Astrocyte of the spinal cord (primary cell): Measurements from ENCODE around the gene ZNF77.
"Not testable (repeated sequence)": the region's sequence is repeated elsewhere in the genome, so short reads cannot be mapped to it uniquely, and the experiment has no call there.

Experiments used
- DNase-seq: peaks from one replicate; pipeline ENCODE4 v3.0.0; 2011; ENCODE audit warnings: low read depth, low spot score
- H3K4me3 ChIP-seq: 2 replicates; pipeline ENCODE4 v1.5.1; 2011; ENCODE audit warnings: low read depth, mild to moderate bottlenecking, low read length, moderate library complexity
- in situ Hi-C: cut with HindIII; loops from 2 replicates; pipeline ENCODE4 v1.10.0; 2017; ENCODE audit warnings: low sequenced_read_pairs
- TF ChIP-seq, protein P1 (sequence below): IDR thresholded peaks from 2 replicates; pipeline ENCODE4 v1.5.1; 2012; ENCODE audit warnings: low read depth, mild to moderate bottlenecking, low read length, inconsistent platforms

ZNF77 gene

DNA sequence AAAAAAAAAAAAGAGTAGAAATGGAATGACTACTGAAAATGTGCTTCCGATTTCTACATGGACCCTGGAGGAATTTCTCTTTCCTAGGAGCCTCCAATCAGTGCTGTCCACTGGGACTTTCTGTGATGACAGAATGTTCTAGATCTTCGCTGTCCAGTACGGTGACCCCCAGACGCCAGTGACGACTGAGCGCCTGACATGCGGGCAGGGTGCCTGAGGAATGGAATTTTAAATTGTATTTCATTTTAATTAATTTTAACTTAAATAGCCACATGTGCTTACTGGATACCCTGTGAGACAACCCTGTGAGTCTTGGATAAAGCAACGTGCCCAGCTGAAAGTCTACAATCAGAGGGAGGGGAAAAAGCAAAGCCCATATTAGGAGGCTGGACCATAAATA is 28.5 kb upstream of the ZNF77 start:
- H3K4me3 ChIP-seq = no peak overlapping the region
- in situ Hi-C loops = no loop called here
- DNase-seq = no peak
- TF ChIP-seq, protein P1, sequence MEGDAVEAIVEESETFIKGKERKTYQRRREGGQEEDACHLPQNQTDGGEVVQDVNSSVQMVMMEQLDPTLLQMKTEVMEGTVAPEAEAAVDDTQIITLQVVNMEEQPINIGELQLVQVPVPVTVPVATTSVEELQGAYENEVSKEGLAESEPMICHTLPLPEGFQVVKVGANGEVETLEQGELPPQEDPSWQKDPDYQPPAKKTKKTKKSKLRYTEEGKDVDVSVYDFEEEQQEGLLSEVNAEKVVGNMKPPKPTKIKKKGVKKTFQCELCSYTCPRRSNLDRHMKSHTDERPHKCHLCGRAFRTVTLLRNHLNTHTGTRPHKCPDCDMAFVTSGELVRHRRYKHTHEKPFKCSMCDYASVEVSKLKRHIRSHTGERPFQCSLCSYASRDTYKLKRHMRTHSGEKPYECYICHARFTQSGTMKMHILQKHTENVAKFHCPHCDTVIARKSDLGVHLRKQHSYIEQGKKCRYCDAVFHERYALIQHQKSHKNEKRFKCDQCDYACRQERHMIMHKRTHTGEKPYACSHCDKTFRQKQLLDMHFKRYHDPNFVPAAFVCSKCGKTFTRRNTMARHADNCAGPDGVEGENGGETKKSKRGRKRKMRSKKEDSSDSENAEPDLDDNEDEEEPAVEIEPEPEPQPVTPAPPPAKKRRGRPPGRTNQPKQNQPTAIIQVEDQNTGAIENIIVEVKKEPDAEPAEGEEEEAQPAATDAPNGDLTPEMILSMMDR = no peak

DNA sequence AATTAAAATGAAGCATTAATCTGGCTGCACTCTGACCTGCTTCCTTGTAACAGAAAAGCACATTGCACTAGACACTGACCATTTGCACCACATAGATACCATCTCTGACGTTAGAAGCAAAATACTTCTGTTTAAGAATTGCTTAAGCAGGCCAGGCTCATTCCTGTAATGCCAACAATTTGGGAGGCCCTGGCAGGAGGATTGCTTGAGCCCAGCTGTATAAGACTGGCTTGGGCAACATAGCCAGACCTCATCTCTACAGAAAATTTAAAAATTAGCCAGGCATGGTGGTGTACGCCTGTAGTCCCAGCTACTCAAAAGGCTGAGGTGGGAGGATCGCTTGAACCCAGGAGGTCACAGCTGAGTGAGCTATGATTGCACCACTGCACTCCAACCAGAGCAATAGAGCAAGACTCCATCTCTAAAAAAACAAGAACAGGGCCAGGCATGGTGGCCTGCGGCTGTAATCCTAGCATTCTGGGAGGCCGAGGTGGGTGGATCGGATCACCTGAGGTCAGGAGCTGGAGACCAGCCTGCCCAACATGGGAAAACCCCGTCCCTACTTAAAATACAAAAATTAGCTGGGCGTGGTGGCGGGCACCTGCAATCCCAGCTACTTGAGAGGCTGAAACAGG is 25.5 kb upstream of the ZNF77 start:
- no peak for DNase-seq
- in situ Hi-C loops = no loop called here

DNA sequence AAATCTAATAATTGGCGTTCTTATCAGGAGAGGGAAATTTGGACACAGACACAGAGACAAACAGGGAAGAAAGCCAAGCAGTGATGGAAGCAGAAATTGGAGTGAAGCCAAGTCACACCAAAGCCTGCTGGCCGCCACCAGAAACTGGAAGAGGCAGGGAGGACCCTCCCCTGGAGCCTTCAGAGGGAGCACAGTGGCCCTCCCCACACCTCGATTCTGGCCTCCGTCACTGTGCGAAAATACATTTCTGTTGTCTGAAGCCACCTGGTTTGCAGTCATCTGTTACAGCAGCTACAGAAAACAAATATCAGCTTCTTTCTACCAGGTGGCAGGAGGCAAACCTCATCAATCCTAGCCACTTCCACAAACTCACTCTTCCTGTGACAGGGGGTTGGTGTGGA is 24.3 kb upstream of the ZNF77 start:
- no peak overlapping the region for H3K4me3 ChIP-seq
- DNase-seq = no peak
- in situ Hi-C loops = no loop called here
- TF ChIP-seq, protein P1 = no peak

More for the DNA sequence above, 25.5 kb upstream of the ZNF77 start:
- TF ChIP-seq, protein P1 = no peak
- H3K4me3 ChIP-seq = no peak overlapping the region

DNA sequence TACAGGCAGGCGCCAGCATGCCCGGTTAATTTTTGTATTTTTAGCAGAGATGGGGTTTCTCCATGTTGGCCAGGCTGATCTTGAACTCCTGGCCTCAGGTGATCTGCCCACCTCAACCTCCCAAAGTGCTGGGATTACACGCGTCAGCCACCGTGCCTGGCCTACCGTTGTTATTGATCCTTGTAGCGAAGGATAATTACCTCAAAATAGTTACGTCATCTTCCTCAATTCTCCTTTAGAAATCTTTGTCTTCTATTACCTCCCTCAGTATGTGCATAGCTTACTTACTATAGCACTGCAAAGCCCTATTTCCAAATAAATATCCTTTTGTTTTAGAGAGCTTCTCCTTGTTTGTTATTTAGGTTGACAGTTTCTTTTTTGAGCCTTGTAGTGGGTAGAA is 23.2 kb upstream of the ZNF77 start:
- in situ Hi-C loops = no loop called here
- no peak for DNase-seq
- TF ChIP-seq, protein P1 = no peak
- no peak overlapping the region for H3K4me3 ChIP-seq

DNA sequence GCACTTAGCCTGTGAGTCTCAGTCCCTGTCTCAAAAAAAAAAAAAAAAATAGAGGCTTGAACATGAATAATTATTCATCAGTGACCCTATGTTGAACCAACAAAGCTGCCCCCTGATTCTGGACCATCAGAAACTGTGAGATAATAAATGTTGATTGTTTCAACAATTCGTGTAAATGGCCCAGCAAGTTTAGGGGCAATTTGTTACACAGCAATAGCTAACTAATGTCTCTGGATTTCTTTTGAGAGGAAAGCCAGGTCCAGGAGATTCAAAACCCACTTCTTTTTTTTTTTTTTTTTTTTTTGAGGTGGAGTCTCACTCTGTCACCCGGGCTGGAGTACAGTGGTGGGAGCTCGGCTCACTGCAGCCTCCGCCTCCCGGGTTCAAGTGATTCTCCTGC is 20.1 kb upstream of the ZNF77 start:
- no peak for DNase-seq
- in situ Hi-C loops = no loop called here
- TF ChIP-seq, protein P1 = no peak
- H3K4me3 ChIP-seq = no peak overlapping the region

DNA sequence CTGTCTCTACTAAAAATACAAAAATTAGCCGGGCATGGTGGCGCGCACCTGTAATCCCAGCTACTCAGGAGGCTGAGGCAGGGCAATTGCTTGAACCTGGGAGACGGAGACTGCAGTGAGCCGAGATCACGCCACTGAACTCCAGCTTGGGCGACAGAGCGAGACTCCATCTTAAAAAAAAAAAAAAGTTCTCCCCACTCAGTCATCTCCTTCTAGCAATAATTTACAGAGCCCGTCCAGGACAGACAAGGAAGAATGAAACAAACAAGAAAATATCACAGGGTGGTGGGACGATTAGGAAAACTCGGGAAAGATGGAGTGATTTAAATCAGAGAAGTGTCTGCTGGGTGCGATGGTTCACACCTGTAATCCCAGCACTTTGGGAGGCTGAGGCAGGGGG is 18.9 kb upstream of the ZNF77 start:
- DNase-seq, H3K4me3 ChIP-seq, in situ Hi-C loops: not testable (repeated sequence)

DNA sequence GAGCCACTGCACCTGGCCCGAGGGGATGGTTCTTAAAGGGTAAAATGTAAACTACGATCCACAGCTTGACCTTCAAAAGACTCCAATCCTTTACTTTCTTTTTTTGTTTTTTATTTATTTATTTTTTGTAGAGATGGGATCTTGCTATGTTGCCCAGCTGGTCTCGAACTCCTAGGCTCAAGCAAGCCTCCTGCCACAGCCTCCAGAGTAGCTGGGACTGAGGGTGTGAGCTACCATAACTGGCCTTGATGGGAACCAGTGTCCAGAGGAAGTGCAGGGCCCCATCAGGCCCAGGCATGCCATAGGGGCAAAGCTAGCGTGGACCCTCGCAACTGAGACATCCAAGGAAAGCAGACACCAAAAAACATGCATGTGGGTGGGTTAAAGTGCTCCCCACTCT is 18.4 kb upstream of the ZNF77 start:
- in situ Hi-C loops = no loop called here

More for the DNA sequence above, 18.4 kb upstream of the ZNF77 start:
- TF ChIP-seq, protein P1 = no peak
- DNase-seq = no peak
- no peak overlapping the region for H3K4me3 ChIP-seq
